NT2/D1 (cell line): ENCODE results near the gene CDYL2.
A peak's percentile ranks its signal among the peaks of the same experiment; 100 is the strongest.
"Not testable (repeated sequence)": the region's sequence is repeated elsewhere in the genome, so short reads cannot be mapped to it uniquely, and the experiment has no call there.

Experiments used
- DNase-seq: peaks from one replicate; pipeline ENCODE4 v3.0.0-alpha.2; 2011; ENCODE audit warnings: low read depth, low spot score
- H3K27me3 ChIP-seq: 2 replicates; pipeline ENCODE4 v1.6.0; 2011; ENCODE audit warnings: mild to moderate bottlenecking; ENCODE audit not compliant: insufficient read length, insufficient read depth
- H3K36me3 ChIP-seq: 2 replicates; pipeline ENCODE4 v1.6.1; 2011; ENCODE audit warnings: mild to moderate bottlenecking, low read length, mixed read lengths; ENCODE audit not compliant: insufficient read depth, insufficient read length
- H3K4me1 ChIP-seq: 2 replicates; pipeline ENCODE4 v1.5.1; 2011; ENCODE audit not compliant: insufficient read depth, insufficient read length
- H3K4me3 ChIP-seq: 2 replicates; pipeline ENCODE4 v1.5.1; 2011; ENCODE audit warnings: low read depth; ENCODE audit not compliant: insufficient read length
- H3K9ac ChIP-seq: 2 replicates; pipeline ENCODE4 v1.6.0; 2011; ENCODE audit warnings: low read depth; ENCODE audit not compliant: insufficient read length
- H3K9me3 ChIP-seq: 2 replicates; pipeline ENCODE4 v1.5.1; 2011; ENCODE audit warnings: mild to moderate bottlenecking, low read length; ENCODE audit not compliant: insufficient read depth
- SUZ12 ChIP-seq: IDR thresholded peaks from 2 replicates; pipeline ENCODE4 v1.6.1; 2011; ENCODE audit not compliant: insufficient read length, insufficient read depth; ENCODE audit errors: extremely low read depth
- YY1 ChIP-seq: IDR thresholded peaks from 2 replicates; pipeline ENCODE4 v1.6.1; 2011; ENCODE audit not compliant: insufficient read length, insufficient read depth
- ZNF274 ChIP-seq: IDR thresholded peaks from 2 replicates; pipeline ENCODE4 v1.6.1; 2011; ENCODE audit warnings: mild to moderate bottlenecking, low read depth, low read length

CDYL2 gene

GRCh38 chr16:80827007-80827406, 22.6 kb upstream of the CDYL2 start:
- TF ChIP-seq SUZ12, result no peak
- TF ChIP-seq ZNF274, result no peak
- TF ChIP-seq YY1, result no peak
- no peak for DNase-seq
- peaks cover 6% of the 10 kb centered on the region for H3K27me3 ChIP-seq
- no peaks in the 10 kb centered on the region for H3K36me3 ChIP-seq
- no peaks in the 10 kb centered on the region for H3K4me1 ChIP-seq
- no peak overlapping the region for H3K4me3 ChIP-seq
- no peak overlapping the region for H3K9ac ChIP-seq
- no peaks in the 10 kb centered on the region for H3K9me3 ChIP-seq

- H3K36me3 ChIP-seq, result no peaks in the 10 kb centered on the region
- DNase-seq, result no peak
- H3K27me3 ChIP-seq, result peaks cover 6% of the 10 kb centered on the region
- H3K9me3 ChIP-seq, result no peaks in the 10 kb centered on the region
- no peak overlapping the region for H3K4me3 ChIP-seq
- TF ChIP-seq YY1, result no peak
- no peak for TF ChIP-seq ZNF274
- no peak for TF ChIP-seq SUZ12
- no peaks in the 10 kb centered on the region for H3K4me1 ChIP-seq
- no peak overlapping the region for H3K9ac ChIP-seq
Observed at GRCh38 chr16:80825365-80825758, 21.0 kb upstream of the CDYL2 start.

- DNase-seq, result peak; percentile 62
- no peaks in the 10 kb centered on the region for H3K4me1 ChIP-seq
- TF ChIP-seq YY1, result no peak
- TF ChIP-seq ZNF274, result no peak
- no peak for TF ChIP-seq SUZ12
Observed at GRCh38 chr16:80824623-80825364, 20.4 kb upstream of the CDYL2 start.

GRCh38 chr16:80819988-80820387, 15.6 kb upstream of the CDYL2 start:
- Histone ChIP-seq H3K4me1 (no peaks in the 10 kb centered on the region), H3K9ac (no peak overlapping the region), H3K27me3 (no peaks in the 10 kb centered on the region), H3K9me3 (no peaks in the 10 kb centered on the region), H3K36me3 (no peaks in the 10 kb centered on the region), H3K4me3 (no peak overlapping the region)
- no peak for DNase-seq
- no peak for TF ChIP-seq YY1
- no peak for TF ChIP-seq SUZ12
- TF ChIP-seq ZNF274, result no peak

More at GRCh38 chr16:80824623-80825364, 20.4 kb upstream of the CDYL2 start:
- Histone ChIP-seq H3K36me3 (no peaks in the 10 kb centered on the region), H3K4me3 (no peak overlapping the region), H3K9me3 (no peaks in the 10 kb centered on the region), H3K9ac (no peak overlapping the region), H3K27me3 (peaks cover 6% of the 10 kb centered on the region)

GRCh38 chr16:80816356-80816755, 12.0 kb upstream of the CDYL2 start:
- Histone ChIP-seq H3K27me3 (no peaks in the 10 kb centered on the region), H3K36me3 (no peaks in the 10 kb centered on the region), H3K9me3 (0 out of 2 replicates have a peak, but pooled peaks cover 6% of the 10 kb centered on the region), H3K4me1 (no peaks in the 10 kb centered on the region), H3K9ac (no peak overlapping the region), H3K4me3 (no peak overlapping the region)
- TF ChIP-seq SUZ12, result no peak
- TF ChIP-seq ZNF274, result no peak
- no peak for TF ChIP-seq YY1
- no peak for DNase-seq

- DNase-seq, H3K9ac ChIP-seq, H3K27me3 ChIP-seq, H3K9me3 ChIP-seq, H3K36me3 ChIP-seq, H3K4me1 ChIP-seq, H3K4me3 ChIP-seq: not testable (repeated sequence)
Observed at GRCh38 chr16:80815278-80815677, 10.9 kb upstream of the CDYL2 start.

- H3K4me3 ChIP-seq, result no peak overlapping the region
- H3K36me3 ChIP-seq, result no peaks in the 10 kb centered on the region
- H3K27me3 ChIP-seq, result peaks cover under 1% of the 10 kb centered on the region
- no peak overlapping the region for H3K9ac ChIP-seq
- TF ChIP-seq YY1 (no peak), SUZ12 (no peak)
- no peak for DNase-seq
- 0 out of 2 replicates have a peak, but pooled peaks cover 6% of the 10 kb centered on the region for H3K9me3 ChIP-seq
- H3K4me1 ChIP-seq, result no peaks in the 10 kb centered on the region
Observed at GRCh38 chr16:80812593-80812992, 8.2 kb upstream of the CDYL2 start.

GRCh38 chr16:80809366-80809765, 5.0 kb upstream of the CDYL2 start:
- Histone ChIP-seq H3K9ac (no peak overlapping the region), H3K4me1 (no peaks in the 10 kb centered on the region), H3K36me3 (no peaks in the 10 kb centered on the region), H3K4me3 (no peak overlapping the region), H3K9me3 (0 out of 2 replicates have a peak, but pooled peaks cover 6% of the 10 kb centered on the region), H3K27me3 (peaks cover 25% of the 10 kb centered on the region)
- no peak for DNase-seq
- TF ChIP-seq ZNF274 (no peak), YY1 (no peak), SUZ12 (no peak)
